H1 (cell line): ENCODE measurements around the gene PAX4. TPM values are rescaled to one million over a fixed set of nuclear protein-coding genes. Genes with fewer than 3 reads are reported as not detected.

Experiments used
- CBX5 ChIP-seq: fragments of 300-800, 300-1000 bp; sonication (generic); IDR thresholded peaks from 2 replicates; pipeline ENCODE4 v1.7.1; 2016; ENCODE audit warnings: antibody characterized with exemption, low read length, low read depth
- CEBPB ChIP-seq: IDR thresholded peaks from 2 replicates; pipeline ENCODE4 v1.6.1; 2012; ENCODE audit warnings: low read depth, low read length
- EZH2 ChIP-seq: fragments of 200-600 bp; sonication (generic); IDR thresholded peaks from 2 replicates; pipeline ENCODE4 v1.7.1; 2012; ENCODE audit warnings: low read depth, mild to moderate bottlenecking, moderate library complexity, low read length, inconsistent platforms; ENCODE audit not compliant: severe bottlenecking
- HDAC2 ChIP-seq, 2 experiments: fragments of 300-600 bp in 1 of 2; sonication (generic) in 1 of 2; IDR thresholded peaks; 2 replicates each; pipeline ENCODE4 v1.6.1; 2011 to 2012; ENCODE audit warnings: low read depth in 2 of 2, low read length in 2 of 2, mild to moderate bottlenecking in 2 of 2, moderate library complexity in 2 of 2, borderline replicate concordance in 1 of 2, inconsistent platforms in 1 of 2
- KDM1A ChIP-seq: fragments of 200-600, 300-600 bp; sonication (generic); IDR thresholded peaks from 2 replicates; pipeline ENCODE4 v1.7.1; 2016; ENCODE audit warnings: mild to moderate bottlenecking, low read length, borderline replicate concordance
- MAFK ChIP-seq: IDR thresholded peaks from 2 replicates; pipeline ENCODE4 v1.6.1; 2012; ENCODE audit warnings: low read depth, mild to moderate bottlenecking, improper control_type of control experiment, low read length
- PHF8 ChIP-seq: fragments of 200-600 bp; sonication (generic); conservative IDR thresholded peaks from 2 replicates; pipeline ENCODE4 v1.7.1; 2012; ENCODE audit warnings: low read depth, mild to moderate bottlenecking, inconsistent platforms, low read length, moderate library complexity
- RXRA ChIP-seq: IDR thresholded peaks from 2 replicates; pipeline ENCODE4 v1.6.1; 2011; ENCODE audit warnings: low read depth, mild to moderate bottlenecking, low read length, moderate library complexity; ENCODE audit not compliant: insufficient read depth
- TAF7 ChIP-seq: optimal IDR thresholded peaks from 2 replicates; pipeline ENCODE3; 2011; ENCODE audit warnings: low read depth, mild to moderate bottlenecking, inconsistent platforms, low read length, moderate library complexity, borderline replicate concordance
- TCF12 ChIP-seq: IDR thresholded peaks from 2 replicates; pipeline ENCODE4 v1.6.1; 2011; ENCODE audit warnings: low read depth, mild to moderate bottlenecking, low read length
- polyA plus RNA-seq, 7 experiments: library from polyadenylated mRNA; depleted of rRNA in 3 of 7; stranded (reverse) in 5 of 7; unstranded in 2 of 7; fragments of >200 nt in 5 of 7; fragments of 200-250 nt in 2 of 7; gene quantifications; 1 replicate in 5 of 7; 2 replicates in 1 of 7; 4 replicates in 1 of 7; pipeline versions ENCODE4 v1.2.1 to v1.2.3, GENCODE V29; 2011 to 2013; ENCODE audit warnings: missing spikeins in 2 of 7, mixed read lengths in 2 of 7
- total RNA-seq: library from RNA; stranded (reverse); fragmentation: NEBNext Ultra II Directional; extraction: Animal tissue kit (Norgen Biotek cat#: 25700); gene quantifications from 2 replicates; pipeline ENCODE4 v1.2.1, GENCODE V29; 2021

The PAX4 gene
- total and polyA plus RNA-seq, 2 of the 8 experiments (the other 6 are each of a cell fraction or from before 2014, with no cell fraction given): 0.20 TPM; not detected in 1

DNA sequence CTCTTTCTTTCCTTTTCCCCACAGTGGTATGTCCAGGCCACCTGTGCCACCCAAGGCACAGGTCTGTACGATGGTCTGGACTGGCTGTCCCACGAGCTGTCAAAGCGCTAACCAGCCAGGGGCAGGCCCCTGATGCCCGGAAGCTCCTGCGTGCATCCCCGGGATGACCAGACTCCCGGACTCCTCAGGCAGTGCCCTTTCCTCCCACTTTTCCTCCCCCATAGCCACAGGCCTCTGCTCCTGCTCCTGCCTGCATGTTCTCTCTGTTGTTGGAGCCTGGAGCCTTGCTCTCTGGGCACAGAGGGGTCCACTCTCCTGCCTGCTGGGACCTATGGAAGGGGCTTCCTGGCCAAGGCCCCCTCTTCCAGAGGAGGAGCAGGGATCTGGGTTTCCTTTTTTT lies 26.8 kb downstream of the PAX4 start (continued):
- no peak for TF ChIP-seq CEBPB
- no peak for TF ChIP-seq KDM1A
- no peak for TF ChIP-seq CBX5
- TF ChIP-seq RXRA: no peak
- TF ChIP-seq EZH2: no peak
- TF ChIP-seq PHF8: no peak
- TF ChIP-seq TAF7: no peak
- TF ChIP-seq TCF12: no peak
- TF ChIP-seq MAFK: no peak
- TF ChIP-seq HDAC2 (IDR thresholded peaks at IDR 0.05; ENCODE audit: borderline replicate concordance in 1 of 2, low read depth in 2 of 2, low read length in 2 of 2): no peak
- TF ChIP-seq, all 59 proteins: peak for 0
